Endodermal cell (in vitro differentiated cells): ENCODE measurements around the gene XYLT1. TPM values are rescaled to one million over a fixed set of nuclear protein-coding genes. Genes with fewer than 3 reads are reported as not detected.

Experiments used
- DNase-seq: peaks from one replicate; pipeline ENCODE4 v3.0.0-alpha.2; 2017
- H3K27ac ChIP-seq: 2 replicates; pipeline ENCODE4 v1.5.1; 2013; ENCODE audit warnings: mild to moderate bottlenecking, low read depth, low read length, moderate library complexity
- H3K27me3 ChIP-seq: 2 replicates; pipeline ENCODE4 v1.6.1; 2013; ENCODE audit warnings: mild to moderate bottlenecking, low read length, moderate library complexity; ENCODE audit not compliant: insufficient read depth, control insufficient read depth, poor library complexity, severe bottlenecking
- H3K36me3 ChIP-seq: 2 replicates; pipeline ENCODE4 v1.7.0; 2013; ENCODE audit warnings: mild to moderate bottlenecking, low read length, moderate library complexity; ENCODE audit not compliant: control insufficient read depth, insufficient read depth
- H3K4me1 ChIP-seq: one replicate; pipeline ENCODE4 v1.7.0; 2013; ENCODE audit warnings: low read length; ENCODE audit not compliant: control insufficient read depth, insufficient read depth
- H3K4me3 ChIP-seq: 2 replicates; pipeline ENCODE4 v1.5.1; 2013; ENCODE audit warnings: mild to moderate bottlenecking, low read length, moderate library complexity
- H3K9ac ChIP-seq: 2 replicates; pipeline ENCODE4 v1.6.1; 2013; ENCODE audit warnings: mild to moderate bottlenecking, low read length, moderate library complexity; ENCODE audit not compliant: poor library complexity, severe bottlenecking; ENCODE audit errors: extremely low read depth
- H3K9me3 ChIP-seq: 2 replicates; pipeline ENCODE4 v1.6.1; 2013; ENCODE audit warnings: mild to moderate bottlenecking, low read length, moderate library complexity; ENCODE audit not compliant: control insufficient read depth
- H3K27ac Mint-ChIP-seq: 2 replicates; pipeline ENCODE4 v1.8.0; 2020; ENCODE audit warnings: mixed read lengths
- H3K27me3 Mint-ChIP-seq: 2 replicates; pipeline ENCODE4 v1.8.0; 2021; ENCODE audit warnings: mild to moderate bottlenecking, mixed read lengths; ENCODE audit not compliant: insufficient read depth
- H3K36me3 Mint-ChIP-seq: 2 replicates; pipeline ENCODE4 v1.8.0; 2020; ENCODE audit warnings: low read depth, mixed read lengths
- H3K4me1 Mint-ChIP-seq: 2 replicates; pipeline ENCODE4 v1.8.0; 2020; ENCODE audit warnings: mixed read lengths
- H3K4me3 Mint-ChIP-seq: 2 replicates; pipeline ENCODE4 v1.8.0; 2020; ENCODE audit warnings: mild to moderate bottlenecking, moderate library complexity, mixed read lengths
- H3K9me3 Mint-ChIP-seq: 2 replicates; pipeline ENCODE4 v1.8.0; 2020; ENCODE audit warnings: mild to moderate bottlenecking, mixed read lengths
- WGBS, 2 experiments: methylation state at CpG; one replicate each; pipeline versions ENCODE4 v1.1.5 to v1.1.7; 2013; ENCODE audit warnings: missing lambda C conversion rate in 2 of 2, mixed read lengths in 1 of 2; ENCODE audit not compliant: insufficient coverage in 1 of 2, insufficient read length in 1 of 2; 5-methylcytosine and 5-hydroxymethylcytosine counted together
- total RNA-seq, 2 donors: library from RNA; stranded (reverse); fragmentation: NEBNext Ultra II Directional in 1 of 2; extraction: Animal tissue kit (Norgen Biotek cat#: 25700) in 1 of 2; gene quantifications; 2 replicates in 1 of 2; 3 replicates in 1 of 2; pipeline ENCODE4 v1.2.1, GENCODE V29; 2021
- TF ChIP-seq, protein P1 (sequence below): fragments of 200-600 bp; sonication (generic); conservative IDR thresholded peaks from 2 replicates; pipeline ENCODE4 v1.5.0; 2021; ENCODE audit warnings: antibody characterized with exemption, mild to moderate bottlenecking

Gene XYLT1
- total RNA-seq, 2 donors from 2014 or later: 26.8 to 28.5 TPM

DNA sequence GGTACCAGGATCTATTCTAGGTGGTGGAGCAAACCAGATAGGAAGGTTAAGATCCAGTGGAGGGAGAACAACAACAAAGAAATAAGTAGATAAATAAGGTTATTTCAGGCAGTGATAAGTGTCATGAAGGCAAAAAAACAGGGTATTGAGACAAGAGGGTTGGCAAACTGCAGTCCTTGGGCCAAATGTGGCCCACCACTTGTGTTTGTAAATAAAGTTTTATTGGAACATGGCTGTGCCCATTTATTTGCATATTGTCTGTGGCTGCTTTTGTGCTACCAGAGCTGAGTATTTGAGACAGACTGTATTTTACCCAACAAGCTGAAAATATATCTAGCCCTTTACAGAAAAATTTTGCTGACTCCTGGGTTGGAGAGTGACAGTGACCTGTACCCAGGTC is 361.3 kb downstream of the XYLT1 start:
- DNase-seq: no peak
- Histone ChIP-seq H3K4me3 (no peak overlapping the region), H3K4me1 (no peaks in the 10 kb centered on the region), H3K27me3 (no peaks in the 10 kb centered on the region), H3K36me3 (no peaks in the 10 kb centered on the region), H3K9me3 (no peaks in the 10 kb centered on the region), H3K9ac (no peak overlapping the region), H3K27ac (no peak overlapping the region)
- peaks cover 8% of the 10 kb centered on the region for H3K4me1 Mint-ChIP-seq
- TF ChIP-seq, protein P1, sequence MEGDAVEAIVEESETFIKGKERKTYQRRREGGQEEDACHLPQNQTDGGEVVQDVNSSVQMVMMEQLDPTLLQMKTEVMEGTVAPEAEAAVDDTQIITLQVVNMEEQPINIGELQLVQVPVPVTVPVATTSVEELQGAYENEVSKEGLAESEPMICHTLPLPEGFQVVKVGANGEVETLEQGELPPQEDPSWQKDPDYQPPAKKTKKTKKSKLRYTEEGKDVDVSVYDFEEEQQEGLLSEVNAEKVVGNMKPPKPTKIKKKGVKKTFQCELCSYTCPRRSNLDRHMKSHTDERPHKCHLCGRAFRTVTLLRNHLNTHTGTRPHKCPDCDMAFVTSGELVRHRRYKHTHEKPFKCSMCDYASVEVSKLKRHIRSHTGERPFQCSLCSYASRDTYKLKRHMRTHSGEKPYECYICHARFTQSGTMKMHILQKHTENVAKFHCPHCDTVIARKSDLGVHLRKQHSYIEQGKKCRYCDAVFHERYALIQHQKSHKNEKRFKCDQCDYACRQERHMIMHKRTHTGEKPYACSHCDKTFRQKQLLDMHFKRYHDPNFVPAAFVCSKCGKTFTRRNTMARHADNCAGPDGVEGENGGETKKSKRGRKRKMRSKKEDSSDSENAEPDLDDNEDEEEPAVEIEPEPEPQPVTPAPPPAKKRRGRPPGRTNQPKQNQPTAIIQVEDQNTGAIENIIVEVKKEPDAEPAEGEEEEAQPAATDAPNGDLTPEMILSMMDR: no peak
- H3K27ac Mint-ChIP-seq: no peak overlapping the region
- H3K36me3 Mint-ChIP-seq: peaks cover 11% of the 10 kb centered on the region
- no peak overlapping the region for H3K4me3 Mint-ChIP-seq
- H3K9me3 Mint-ChIP-seq: no peaks in the 10 kb centered on the region
- no peaks in the 10 kb centered on the region for H3K27me3 Mint-ChIP-seq

DNA sequence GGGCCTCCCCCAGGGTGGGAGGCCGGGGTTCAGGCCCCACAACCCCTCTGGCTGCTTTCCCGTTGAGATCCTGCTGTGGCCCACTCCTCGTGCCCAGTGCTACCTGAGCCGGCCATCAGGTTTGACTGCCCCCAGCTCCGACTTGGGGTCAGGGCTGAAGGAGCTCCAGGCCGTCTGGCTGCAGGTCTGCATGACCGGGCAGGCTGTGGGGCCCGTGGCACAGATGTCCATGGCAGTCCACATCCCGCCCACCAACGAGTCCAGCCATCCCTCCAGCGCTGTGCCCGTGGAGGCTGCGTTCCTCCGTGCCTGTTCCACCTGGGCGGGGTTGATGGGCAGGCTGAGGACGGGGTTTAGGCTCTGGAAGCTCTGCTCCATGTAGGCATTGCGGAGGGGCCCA is 362.2 kb downstream of the XYLT1 start:
- no peaks in the 10 kb centered on the region for H3K9me3 ChIP-seq

DNA sequence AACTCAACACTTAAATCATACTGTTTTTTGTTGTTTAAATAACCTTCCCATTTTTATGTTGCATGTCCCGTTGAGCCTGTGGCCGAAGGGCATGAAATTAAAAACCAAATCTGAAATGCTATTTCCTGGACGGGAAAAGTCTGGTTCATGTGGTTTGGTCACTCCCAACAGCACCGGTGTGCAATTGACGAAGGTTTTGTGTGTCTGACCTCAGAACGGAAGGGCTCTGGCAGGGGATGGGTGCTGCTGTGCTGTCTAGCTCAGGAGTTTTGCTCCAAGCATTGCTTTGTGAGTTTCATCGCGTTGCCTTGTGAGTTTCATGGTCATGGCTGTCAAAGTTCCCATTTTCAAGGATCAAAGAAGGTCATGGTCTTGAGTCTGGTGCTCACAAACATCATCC is 363.3 kb downstream of the XYLT1 start:
- Histone ChIP-seq H3K27me3 (no peaks in the 10 kb centered on the region), H3K9me3 (no peaks in the 10 kb centered on the region), H3K36me3 (no peaks in the 10 kb centered on the region), H3K4me1 (no peaks in the 10 kb centered on the region), H3K27ac (no peak overlapping the region), H3K9ac (no peak overlapping the region), H3K4me3 (no peak overlapping the region)
- no peaks in the 10 kb centered on the region for H3K27me3 Mint-ChIP-seq
- TF ChIP-seq, protein P1: no peak
- H3K9me3 Mint-ChIP-seq: no peaks in the 10 kb centered on the region
- peaks cover 11% of the 10 kb centered on the region for H3K36me3 Mint-ChIP-seq
- no peak for DNase-seq
- H3K4me1 Mint-ChIP-seq: peaks cover 8% of the 10 kb centered on the region
- H3K27ac Mint-ChIP-seq: no peak overlapping the region
- 97 to 98% methylated on average over 8 of the region's 8 CpGs for WGBS, 2 experiments
- H3K4me3 Mint-ChIP-seq: no peak overlapping the region

More for the DNA sequence above, 362.2 kb downstream of the XYLT1 start:
- H3K27ac Mint-ChIP-seq: no peak overlapping the region
- no peak overlapping the region for H3K4me3 ChIP-seq
- peaks cover 11% of the 10 kb centered on the region for H3K36me3 Mint-ChIP-seq
- DNase-seq: no peak
- no peak overlapping the region for H3K4me3 Mint-ChIP-seq
- 88 to 96% methylated on average over 11 to 17 of the region's 17 CpGs for WGBS, 2 experiments
- no peaks in the 10 kb centered on the region for H3K4me1 ChIP-seq
- H3K36me3 ChIP-seq: no peaks in the 10 kb centered on the region
- H3K27me3 ChIP-seq: no peaks in the 10 kb centered on the region
- TF ChIP-seq, protein P1: no peak
- H3K27ac ChIP-seq: no peak overlapping the region
- H3K27me3 Mint-ChIP-seq: no peaks in the 10 kb centered on the region
- peaks cover 8% of the 10 kb centered on the region for H3K4me1 Mint-ChIP-seq
- no peaks in the 10 kb centered on the region for H3K9me3 Mint-ChIP-seq
- H3K9ac ChIP-seq: no peak overlapping the region
